ENCODE data around the gene RAD51B. TPM values are rescaled to one million over a fixed set of nuclear protein-coding genes. Genes with fewer than 3 reads are reported as not detected.

RAD51B gene
- total RNA-seq, 1 experiment from 2014 or later, result 29.9 TPM

DNA sequence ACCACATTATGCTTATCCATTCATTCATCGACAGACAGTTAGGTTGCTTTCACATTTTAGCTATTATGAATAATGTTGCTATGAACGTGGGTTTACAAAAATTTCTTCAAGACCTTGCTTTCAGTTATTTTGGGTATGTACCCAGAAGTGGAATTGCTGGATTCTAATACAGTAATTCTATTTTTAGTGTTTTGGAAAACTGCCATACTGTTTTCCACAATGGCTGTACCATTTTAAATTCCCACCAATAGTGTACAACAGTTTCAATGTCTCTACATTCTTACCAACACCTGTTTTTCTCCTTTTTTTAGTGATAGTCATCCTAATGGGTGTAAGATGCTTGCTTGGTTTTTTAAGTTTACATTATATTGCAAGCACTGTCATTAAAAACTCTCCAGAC lies 825.8 kb downstream of the RAD51B start:
- BruUV-seq (replicated peaks), result no TSS peak
- no peaks in the 10 kb centered on the region for H3K27me3 ChIP-seq (ENCODE audit: insufficient read depth, low read depth)

GRCh38 chr14:68649476-68650189 lies 830.1 kb downstream of the RAD51B start:
- TF ChIP-seq, protein P1, sequence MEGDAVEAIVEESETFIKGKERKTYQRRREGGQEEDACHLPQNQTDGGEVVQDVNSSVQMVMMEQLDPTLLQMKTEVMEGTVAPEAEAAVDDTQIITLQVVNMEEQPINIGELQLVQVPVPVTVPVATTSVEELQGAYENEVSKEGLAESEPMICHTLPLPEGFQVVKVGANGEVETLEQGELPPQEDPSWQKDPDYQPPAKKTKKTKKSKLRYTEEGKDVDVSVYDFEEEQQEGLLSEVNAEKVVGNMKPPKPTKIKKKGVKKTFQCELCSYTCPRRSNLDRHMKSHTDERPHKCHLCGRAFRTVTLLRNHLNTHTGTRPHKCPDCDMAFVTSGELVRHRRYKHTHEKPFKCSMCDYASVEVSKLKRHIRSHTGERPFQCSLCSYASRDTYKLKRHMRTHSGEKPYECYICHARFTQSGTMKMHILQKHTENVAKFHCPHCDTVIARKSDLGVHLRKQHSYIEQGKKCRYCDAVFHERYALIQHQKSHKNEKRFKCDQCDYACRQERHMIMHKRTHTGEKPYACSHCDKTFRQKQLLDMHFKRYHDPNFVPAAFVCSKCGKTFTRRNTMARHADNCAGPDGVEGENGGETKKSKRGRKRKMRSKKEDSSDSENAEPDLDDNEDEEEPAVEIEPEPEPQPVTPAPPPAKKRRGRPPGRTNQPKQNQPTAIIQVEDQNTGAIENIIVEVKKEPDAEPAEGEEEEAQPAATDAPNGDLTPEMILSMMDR (conservative IDR thresholded peaks at IDR 0.05), result no peak
- TF ChIP-seq EZH2 (IDR thresholded peaks at IDR 0.05; ENCODE audit: low read depth), result no peak
- intact Hi-C loops (cut with micrococcal nuclease; ENCODE audit: unreplicated experiment), result no loop called here
- no peaks in the 10 kb centered on the region for H4K20me1 ChIP-seq (ENCODE audit: insufficient read depth)
- no peaks in the 10 kb centered on the region for H3K36me3 ChIP-seq (ENCODE audit: low read depth)
- H3K4me1 ChIP-seq (replicated peaks; ENCODE audit: insufficient read depth), result peaks cover 29% of the 10 kb centered on the region
- peaks cover 9% of the 10 kb centered on the region; the same call in 1 of the 2 replicates for H3F3A ChIP-seq (ENCODE audit: insufficient read depth, low read depth)
- BruUV-seq (replicated peaks), result no TSS peak
- H3K9me2 ChIP-seq (ENCODE audit: insufficient read depth), result no peaks in the 10 kb centered on the region
- H2AFZ ChIP-seq, result no peak overlapping the region
- no peak overlapping the region for H3K4me2 ChIP-seq
- H3K9me3 ChIP-seq (ENCODE audit: insufficient read depth, low read depth), result peaks cover 10% of the 10 kb centered on the region; the same call in 1 of the 2 replicates
- ChIA-PET CTCF (no interaction called here), POLR2A (ENCODE audit: unreplicated experiment) (interaction anchor here (0.6 kb wide), 1 partner anchor 35 kb away, joined by 4 read pairs; no protein-coding TSS in a partner anchor)
- H3K27ac ChIP-seq, result no peak overlapping the region
- H3K27me3 ChIP-seq (ENCODE audit: insufficient read depth, low read depth), result no peaks in the 10 kb centered on the region
- DNase-seq, result no peak
- H3K79me2 ChIP-seq (ENCODE audit: low read depth), result no peaks in the 10 kb centered on the region
- H3K4me3 ChIP-seq, result no peak overlapping the region

More for the DNA sequence above, 825.8 kb downstream of the RAD51B start:
- no peak overlapping the region for H2AFZ ChIP-seq
- H3K4me2 ChIP-seq, result no peak overlapping the region
- H3F3A ChIP-seq (ENCODE audit: insufficient read depth, low read depth), result 0 out of 2 replicates have a peak, but pooled peaks cover 6% of the 10 kb centered on the region
- CTCF ChIA-PET, result no interaction called here
- H4K20me1 ChIP-seq (ENCODE audit: insufficient read depth), result no peaks in the 10 kb centered on the region
- H3K9me3 ChIP-seq (ENCODE audit: insufficient read depth, low read depth), result peaks cover 21% of the 10 kb centered on the region
- H3K9me2 ChIP-seq (ENCODE audit: insufficient read depth), result no peaks in the 10 kb centered on the region
- no peak for TF ChIP-seq EZH2 (IDR thresholded peaks at IDR 0.05; ENCODE audit: low read depth)
- TF ChIP-seq, protein P1 (conservative IDR thresholded peaks at IDR 0.05), result no peak
- intact Hi-C loops (cut with micrococcal nuclease; ENCODE audit: unreplicated experiment), result no loop called here
- no peaks in the 10 kb centered on the region for H3K36me3 ChIP-seq (ENCODE audit: low read depth)
- H3K27ac ChIP-seq, result no peak overlapping the region
- H3K79me2 ChIP-seq (ENCODE audit: low read depth), result no peaks in the 10 kb centered on the region
- POLR2A ChIA-PET (ENCODE audit: unreplicated experiment), result interaction anchor here (0.7 kb wide), 1 partner anchor 267 kb away, joined by 5 read pairs; no protein-coding TSS in a partner anchor
- H3K4me3 ChIP-seq, result no peak overlapping the region
- no peak for DNase-seq
- H3K4me1 ChIP-seq (replicated peaks; ENCODE audit: insufficient read depth), result peaks cover 18% of the 10 kb centered on the region

DNA sequence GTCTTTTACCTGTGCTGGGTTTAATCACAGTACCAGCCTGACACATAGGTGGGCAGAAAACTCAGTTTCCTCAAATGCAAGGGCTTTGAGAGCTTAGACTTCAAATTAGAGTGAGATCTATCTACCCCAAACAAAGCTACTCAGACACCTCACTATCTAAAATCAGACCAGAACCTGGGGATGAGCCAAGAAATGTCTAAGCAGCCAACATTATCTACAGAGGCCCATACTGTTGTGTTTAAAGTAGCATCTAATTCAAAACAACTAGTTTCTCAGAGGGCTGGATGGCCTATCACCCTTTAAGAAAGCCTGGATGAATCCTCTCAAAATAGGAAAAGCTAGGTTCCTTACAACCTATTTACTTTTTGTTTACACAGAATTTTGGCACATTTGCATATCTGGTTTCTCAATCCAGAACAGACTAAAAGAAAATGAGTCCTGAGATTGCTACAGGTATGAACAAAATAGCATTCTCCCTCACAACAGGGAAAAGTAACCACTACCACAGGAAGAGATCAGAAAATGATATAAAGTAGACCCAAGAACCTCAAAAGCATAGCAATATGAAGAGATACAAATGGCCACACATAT lies 830.9 kb downstream of the RAD51B start:
- Histone ChIP-seq H3K4me3 (no peak overlapping the region), H3K9me3 (ENCODE audit: insufficient read depth, low read depth) (0 out of 2 replicates have a peak, but pooled peaks cover 7% of the 10 kb centered on the region), H3K9me2 (ENCODE audit: insufficient read depth) (no peaks in the 10 kb centered on the region), H3K27ac (no peak overlapping the region), H3K79me2 (ENCODE audit: low read depth) (no peaks in the 10 kb centered on the region), H2AFZ (no peak overlapping the region), H3F3A (ENCODE audit: insufficient read depth, low read depth) (peaks cover 9% of the 10 kb centered on the region; the same call in 1 of the 2 replicates), H4K20me1 (ENCODE audit: insufficient read depth) (no peaks in the 10 kb centered on the region), H3K27me3 (ENCODE audit: insufficient read depth, low read depth) (no peaks in the 10 kb centered on the region), H3K4me2 (no peak overlapping the region), H3K36me3 (ENCODE audit: low read depth) (no peaks in the 10 kb centered on the region), H3K4me1 (replicated peaks; ENCODE audit: insufficient read depth) (peaks cover 35% of the 10 kb centered on the region)
- no peak for TF ChIP-seq EZH2 (IDR thresholded peaks at IDR 0.05; ENCODE audit: low read depth)
- TF ChIP-seq, protein P1 (conservative IDR thresholded peaks at IDR 0.05), result no peak
- DNase-seq, result no peak
- intact Hi-C loops (cut with micrococcal nuclease; ENCODE audit: unreplicated experiment), result no loop called here
- CTCF ChIA-PET, result interaction anchor here (0.6 kb wide), 1 partner anchor 313 kb away, joined by 3 read pairs; no protein-coding TSS in a partner anchor
- BruUV-seq (replicated peaks), result no TSS peak
- POLR2A ChIA-PET (ENCODE audit: unreplicated experiment), result no interaction called here
